HL-60 (cell line): ENCODE measurements around the gene SYT7.

Experiments
- DNase-seq, 2 experiments: peaks; one replicate each; pipeline ENCODE4 v3.0.0-alpha.2; 2010 to 2020; ENCODE audit warnings: low read depth in 1 of 2, low spot score in 1 of 2
- H3K27ac ChIP-seq: fragments of 250-450 bp; sonication (Bioruptor Pico); replicated peaks from 2 replicates; pipeline ENCODE4 v1.5.1; 2020; ENCODE audit warnings: mild to moderate bottlenecking, moderate library complexity
- H3K27me3 ChIP-seq: fragments of 250-450 bp; sonication (Bioruptor Pico); 2 replicates; pipeline ENCODE4 v1.5.1; 2021; ENCODE audit warnings: mild to moderate bottlenecking, moderate library complexity; ENCODE audit not compliant: insufficient read depth, poor library complexity, severe bottlenecking
- H3K4me3 ChIP-seq: replicated peaks from 2 replicates; pipeline ENCODE4 v1.5.1; 2011; ENCODE audit warnings: mild to moderate bottlenecking, control low read depth, low read length; ENCODE audit not compliant: insufficient read depth
- CTCF ChIP-seq: IDR thresholded peaks from one replicate; pipeline ENCODE4 v1.5.1; 2011; ENCODE audit warnings: low read length, control low read depth, inconsistent platforms; ENCODE audit not compliant: insufficient read depth
- GABPA ChIP-seq: IDR thresholded peaks from 2 replicates; pipeline ENCODE4 v1.6.1; 2012; ENCODE audit warnings: low read depth
- POLR2AphosphoS5 ChIP-seq: IDR thresholded peaks from 2 replicates; pipeline ENCODE4 v1.6.1; 2012; ENCODE audit warnings: low read depth
- REST ChIP-seq: IDR thresholded peaks from 2 replicates; pipeline ENCODE4 v1.6.1; 2012; ENCODE audit warnings: low read depth; ENCODE audit not compliant: insufficient replicate concordance
- SPI1 ChIP-seq: IDR thresholded peaks from 2 replicates; pipeline ENCODE4 v1.6.1; 2012; ENCODE audit warnings: low read depth, mild to moderate bottlenecking, borderline replicate concordance

Gene SYT7

DNA sequence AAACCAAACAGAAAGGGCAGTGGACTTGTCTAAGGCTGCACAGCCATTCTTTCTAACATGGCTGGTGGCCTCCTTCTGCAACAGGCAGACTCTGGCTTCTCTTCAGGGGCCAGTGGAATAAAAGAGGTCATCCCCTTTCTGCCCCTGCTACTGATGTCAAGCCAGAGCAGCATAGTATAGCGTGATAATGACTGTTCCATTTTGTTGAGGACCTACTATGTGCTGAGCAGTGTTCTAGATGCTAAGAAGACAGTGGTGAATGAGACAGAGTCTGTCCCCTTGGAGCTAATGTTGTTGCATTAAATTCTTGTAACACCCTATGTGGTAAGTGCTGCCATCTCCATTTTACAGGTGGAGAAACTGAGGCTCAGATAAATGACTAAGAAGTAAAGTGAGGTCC lies 15.7 kb upstream of the SYT7 start:
- H3K27me3 ChIP-seq = peaks cover 15% of the 10 kb centered on the region
- DNase-seq = no peak
- no peak overlapping the region for H3K27ac ChIP-seq
- no peak overlapping the region for H3K4me3 ChIP-seq
- TF ChIP-seq CTCF = no peak
- TF ChIP-seq SPI1 = no peak
- no peak for TF ChIP-seq GABPA
- no peak for TF ChIP-seq POLR2AphosphoS5
- TF ChIP-seq REST = no peak

- DNase-seq = no peak
- Histone ChIP-seq H3K27me3 (peaks cover 18% of the 10 kb centered on the region), H3K27ac (no peak overlapping the region), H3K4me3 (no peak overlapping the region)
- TF ChIP-seq POLR2AphosphoS5 = no peak
- TF ChIP-seq CTCF = no peak
- no peak for TF ChIP-seq SPI1
Measured at GRCh38 chr11:61594907-61595257, 14.0 kb upstream of the SYT7 start.

DNA sequence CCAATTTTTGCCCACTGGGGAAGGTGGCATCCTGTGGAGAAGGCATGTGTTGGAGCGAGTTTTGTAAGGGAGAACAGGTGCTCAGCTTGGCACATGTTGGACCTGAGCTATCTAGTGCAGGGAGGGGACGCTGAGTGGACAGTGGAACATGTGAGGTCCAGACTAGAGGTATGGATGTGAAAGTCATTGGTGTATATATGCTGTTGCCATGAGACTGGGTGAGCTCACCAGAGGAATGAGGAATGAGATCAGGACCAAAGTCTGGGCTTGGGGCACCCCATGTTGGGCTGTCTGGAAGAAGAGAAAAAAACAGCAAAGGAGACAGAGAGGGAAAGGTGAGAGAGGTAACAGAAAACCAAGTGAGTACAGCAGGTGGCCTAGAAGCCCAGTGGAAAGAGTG lies 12.3 kb upstream of the SYT7 start:
- peaks cover 20% of the 10 kb centered on the region for H3K27me3 ChIP-seq
- no peak overlapping the region for H3K4me3 ChIP-seq
- no peak for DNase-seq
- H3K27ac ChIP-seq = no peak overlapping the region
- no peak for TF ChIP-seq SPI1
- no peak for TF ChIP-seq CTCF
- TF ChIP-seq GABPA = no peak
- TF ChIP-seq POLR2AphosphoS5 = no peak
- TF ChIP-seq REST = no peak

GRCh38 chr11:61592176-61592575 lies 11.3 kb upstream of the SYT7 start:
- peaks cover 29% of the 10 kb centered on the region for H3K27me3 ChIP-seq
- no peak overlapping the region for H3K4me3 ChIP-seq
- no peak for TF ChIP-seq CTCF
- TF ChIP-seq GABPA = no peak
- no peak for TF ChIP-seq POLR2AphosphoS5
- TF ChIP-seq SPI1 = no peak
- TF ChIP-seq REST = no peak
- no peak for DNase-seq
- no peak overlapping the region for H3K27ac ChIP-seq
